Liver (tissue), 9 donors: Measurements from ENCODE around the gene HJV. TPM values are rescaled to one million over a fixed set of nuclear protein-coding genes. Genes with fewer than 3 reads are reported as not detected.

Source experiments
- DNase-seq: peaks from one replicate; pipeline ENCODE4 v3.0.0-alpha.2; 2017; ENCODE audit warnings: low spot score
- H3K27ac ChIP-seq, 2 donors: one replicate each; pipeline ENCODE4 v1.7.0; 2013; ENCODE audit warnings: inconsistent platforms in 2 of 2, low read length in 2 of 2, control low read depth in 1 of 2, low read depth in 1 of 2, mild to moderate bottlenecking in 1 of 2
- H3K27me3 ChIP-seq, 4 donors: one replicate each; pipeline versions ENCODE4 v1.6.1 to v1.7.0; 2013; ENCODE audit warnings: low read length in 3 of 4, inconsistent platforms in 1 of 4, mild to moderate bottlenecking in 1 of 4, moderate library complexity in 1 of 4; ENCODE audit not compliant: control insufficient read depth in 4 of 4, insufficient read depth in 4 of 4
- H3K36me3 ChIP-seq, 4 donors: one replicate each; pipeline versions ENCODE4 v1.6.1 to v1.7.0; 2013; ENCODE audit warnings: low read length in 3 of 4, mild to moderate bottlenecking in 3 of 4, low read depth in 1 of 4, moderate library complexity in 1 of 4; ENCODE audit not compliant: control insufficient read depth in 4 of 4, insufficient read depth in 3 of 4
- H3K4me1 ChIP-seq, 4 donors: one replicate each; pipeline versions ENCODE4 v1.6.1 to v1.7.0; 2013; ENCODE audit warnings: low read length in 3 of 4, mild to moderate bottlenecking in 3 of 4, moderate library complexity in 1 of 4; ENCODE audit not compliant: control insufficient read depth in 4 of 4, insufficient read depth in 4 of 4
- H3K4me3 ChIP-seq, 3 donors: one replicate each; pipeline versions ENCODE4 v1.6.1 to v1.7.0; 2013; ENCODE audit warnings: low read length in 3 of 3, control low read depth in 1 of 3, low read depth in 1 of 3, mild to moderate bottlenecking in 1 of 3
- H3K9ac ChIP-seq, 2 donors: one replicate each; pipeline ENCODE4 v1.7.0; 2013; ENCODE audit warnings: low read length in 2 of 2, mild to moderate bottlenecking in 2 of 2, moderate library complexity in 2 of 2, control low read depth in 1 of 2, low read depth in 1 of 2
- H3K9me3 ChIP-seq, 4 donors: one replicate each; pipeline versions ENCODE4 v1.6.1 to v1.7.0; 2013; ENCODE audit warnings: low read length in 3 of 4; ENCODE audit not compliant: control insufficient read depth in 4 of 4
- EGR1 ChIP-seq, 2 donors: IDR thresholded peaks; 2 replicates each; pipeline ENCODE4 v1.6.1; 2016 to 2018; ENCODE audit warnings: antibody characterized with exemption in 2 of 2, low read depth in 2 of 2
- FOXA1 ChIP-seq: IDR thresholded peaks from 2 replicates; pipeline ENCODE4 v1.6.1; 2016; ENCODE audit warnings: antibody characterized with exemption
- FOXA2 ChIP-seq: IDR thresholded peaks from 2 replicates; pipeline ENCODE4 v1.6.1; 2016; ENCODE audit warnings: antibody characterized with exemption
- GABPA ChIP-seq, 2 donors: IDR thresholded peaks in 1 of 2; conservative IDR thresholded peaks in 1 of 2; 2 replicates each; pipeline ENCODE4 v1.6.1; 2016; ENCODE audit warnings: antibody characterized with exemption in 2 of 2, mild to moderate bottlenecking in 1 of 2, moderate library complexity in 1 of 2
- HNF4A ChIP-seq, 2 donors: conservative IDR thresholded peaks; 2 replicates each; pipeline ENCODE4 v1.6.1; 2016; ENCODE audit warnings: antibody characterized with exemption in 2 of 2, mild to moderate bottlenecking in 2 of 2
- HNF4G ChIP-seq: IDR thresholded peaks from 2 replicates; pipeline ENCODE4 v1.6.1; 2016; ENCODE audit warnings: antibody characterized with exemption
- JUND ChIP-seq, 2 donors: IDR thresholded peaks; 2 replicates each; pipeline ENCODE4 v1.6.1; 2016; ENCODE audit warnings: antibody characterized with exemption in 2 of 2
- NR2F2 ChIP-seq: IDR thresholded peaks from 2 replicates; pipeline ENCODE4 v1.6.1; 2016; ENCODE audit warnings: antibody characterized with exemption
- RAD21 ChIP-seq, 2 donors: IDR thresholded peaks; 2 replicates each; pipeline ENCODE4 v1.6.1; 2016; ENCODE audit warnings: antibody characterized with exemption in 2 of 2, mild to moderate bottlenecking in 2 of 2
- RXRA ChIP-seq, 2 donors: IDR thresholded peaks; 2 replicates each; pipeline ENCODE4 v1.6.1; 2017 to 2018; ENCODE audit warnings: antibody characterized with exemption in 2 of 2, mild to moderate bottlenecking in 1 of 2
- SP1 ChIP-seq: IDR thresholded peaks from 2 replicates; pipeline ENCODE4 v1.6.1; 2018; ENCODE audit warnings: antibody characterized with exemption, mild to moderate bottlenecking
- TAF1 ChIP-seq: conservative IDR thresholded peaks from 2 replicates; pipeline ENCODE4 v1.6.1; 2016; ENCODE audit warnings: antibody characterized with exemption, mild to moderate bottlenecking
- YY1 ChIP-seq: IDR thresholded peaks from 2 replicates; pipeline ENCODE4 v1.6.1; 2016; ENCODE audit warnings: antibody characterized with exemption, mild to moderate bottlenecking
- WGBS: extraction: QIAGEN DNeasy Blood & Tissue Kit; methylation state at CpG from one replicate; pipeline ENCODE4 v1.1.7; 2013; 5-methylcytosine and 5-hydroxymethylcytosine counted together
- polyA plus RNA-seq, 2 donors: library from polyadenylated mRNA; stranded (reverse) in 1 of 2; unstranded in 1 of 2; fragments of 200-250 nt in 1 of 2; fragments of >200 nt in 1 of 2; fragmentation: Nextera tagmentation in 1 of 2; extraction: Ambion mirVana in 1 of 2; gene quantifications; one replicate each; pipeline versions ENCODE4 v1.2.1 to v1.2.3, GENCODE V29; 2013 to 2015
- total RNA-seq, 2 donors: library from RNA; depleted of rRNA; stranded (reverse); fragments of >200 nt; gene quantifications; one replicate each; pipeline ENCODE4 v1.2.3, GENCODE V29; 2014
- TF ChIP-seq, protein P1 (sequence below): IDR thresholded peaks from 2 replicates; pipeline ENCODE4 v1.6.1; 2016; ENCODE audit warnings: antibody characterized with exemption
- TF ChIP-seq, protein P2 (sequence below): fragments of 150-350 bp; IDR thresholded peaks from 2 replicates; pipeline ENCODE4 v1.5.1; 2017; ENCODE audit warnings: improper control_type of control experiment, low read depth, low read length; ENCODE audit not compliant: missing input control
- TF ChIP-seq, protein P3 (sequence below): IDR thresholded peaks from 2 replicates; pipeline ENCODE4 v1.6.1; 2016; ENCODE audit warnings: antibody characterized with exemption
- TF ChIP-seq, protein P4 (sequence below): IDR thresholded peaks from 2 replicates; pipeline ENCODE4 v1.6.1; 2016; ENCODE audit warnings: antibody characterized with exemption
- TF ChIP-seq, protein P5 (sequence below): IDR thresholded peaks from 2 replicates; pipeline ENCODE4 v1.6.1; 2016; ENCODE audit warnings: antibody characterized with exemption, mild to moderate bottlenecking
- donor health status: healthy.
- donor health status: healthy.
- donor health status: healthy.
- donor health status: healthy.
- donor health status: healthy.

The HJV gene
- total and polyA plus RNA-seq, 4 donors = 68.0 to 138 (median 97.6) TPM

DNA sequence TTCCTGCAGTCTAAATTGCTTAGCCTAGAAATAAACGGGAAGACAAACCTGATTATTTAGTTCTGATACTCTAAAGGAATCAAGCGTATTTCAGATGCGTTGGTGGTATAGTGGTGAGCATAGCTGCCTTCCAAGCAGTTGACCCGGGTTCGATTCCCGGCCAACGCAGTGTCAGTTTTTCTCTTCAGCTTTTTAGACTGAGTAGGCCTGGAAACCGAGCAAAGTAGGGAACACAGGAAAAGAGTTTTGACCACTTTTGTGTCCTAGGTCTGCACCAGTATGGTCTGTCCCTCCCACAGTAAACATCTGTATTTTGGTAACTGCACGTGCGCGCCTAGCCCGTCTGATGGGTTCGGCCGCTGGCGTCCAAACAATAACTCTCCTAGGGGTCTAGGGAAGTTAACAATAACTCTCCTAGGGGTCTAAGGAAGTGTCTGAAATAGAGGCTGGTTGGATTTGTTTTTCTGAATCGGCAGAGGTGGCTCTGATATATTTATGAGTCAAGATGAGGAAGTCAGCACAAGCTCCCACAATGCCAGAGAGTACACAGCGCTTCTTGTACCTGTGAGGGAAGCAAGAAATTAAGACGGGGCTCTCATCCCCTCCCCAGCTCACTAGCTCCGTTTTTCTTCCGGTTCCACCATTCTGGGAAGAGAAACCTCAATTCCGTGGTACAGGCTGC is 15.6 kb upstream of the HJV start:
- peak overlapping the region; percentile 81 to 93 for H3K27ac ChIP-seq
- DNase-seq = peak; percentile 83
- no peaks in the 10 kb centered on the region for H3K36me3 ChIP-seq
- no peaks in the 10 kb centered on the region for H3K27me3 ChIP-seq
- 9% methylated on average over 21 of the region's 21 CpGs for WGBS
- peaks cover 5 to 26% (median 13%) of the 10 kb centered on the region in 4 donors for H3K4me1 ChIP-seq
- H3K9ac ChIP-seq = peak overlapping the region; percentile 68 to 90
- peak overlapping the region; percentile 47 to 83 (median 79) for H3K4me3 ChIP-seq
- TF ChIP-seq, protein P1, sequence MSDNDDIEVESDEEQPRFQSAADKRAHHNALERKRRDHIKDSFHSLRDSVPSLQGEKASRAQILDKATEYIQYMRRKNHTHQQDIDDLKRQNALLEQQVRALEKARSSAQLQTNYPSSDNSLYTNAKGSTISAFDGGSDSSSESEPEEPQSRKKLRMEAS = peak; percentile 66
- TF ChIP-seq NR2F2 (no peak), RAD21 (IDR thresholded peaks at IDR 0.05) (peak; percentile 17 to 21), SP1 (no peak), YY1 (no peak), RXRA (IDR thresholded peaks at IDR 0.05) (peak in 1 of 2 donors; percentile 34), HNF4G (no peak), EGR1 (IDR thresholded peaks at IDR 0.05; ENCODE audit: low read depth in 2 of 2) (no peak), FOXA1 (peak; percentile 8), GABPA (IDR thresholded peaks at IDR 0.05 in 1 of 2, conservative IDR thresholded peaks at IDR 0.05 in 1 of 2) (no peak), JUND (IDR thresholded peaks at IDR 0.05) (no peak), TAF1 (no peak), FOXA2 (no peak), HNF4A (conservative IDR thresholded peaks at IDR 0.05) (no peak)
- TF ChIP-seq, protein P2, sequence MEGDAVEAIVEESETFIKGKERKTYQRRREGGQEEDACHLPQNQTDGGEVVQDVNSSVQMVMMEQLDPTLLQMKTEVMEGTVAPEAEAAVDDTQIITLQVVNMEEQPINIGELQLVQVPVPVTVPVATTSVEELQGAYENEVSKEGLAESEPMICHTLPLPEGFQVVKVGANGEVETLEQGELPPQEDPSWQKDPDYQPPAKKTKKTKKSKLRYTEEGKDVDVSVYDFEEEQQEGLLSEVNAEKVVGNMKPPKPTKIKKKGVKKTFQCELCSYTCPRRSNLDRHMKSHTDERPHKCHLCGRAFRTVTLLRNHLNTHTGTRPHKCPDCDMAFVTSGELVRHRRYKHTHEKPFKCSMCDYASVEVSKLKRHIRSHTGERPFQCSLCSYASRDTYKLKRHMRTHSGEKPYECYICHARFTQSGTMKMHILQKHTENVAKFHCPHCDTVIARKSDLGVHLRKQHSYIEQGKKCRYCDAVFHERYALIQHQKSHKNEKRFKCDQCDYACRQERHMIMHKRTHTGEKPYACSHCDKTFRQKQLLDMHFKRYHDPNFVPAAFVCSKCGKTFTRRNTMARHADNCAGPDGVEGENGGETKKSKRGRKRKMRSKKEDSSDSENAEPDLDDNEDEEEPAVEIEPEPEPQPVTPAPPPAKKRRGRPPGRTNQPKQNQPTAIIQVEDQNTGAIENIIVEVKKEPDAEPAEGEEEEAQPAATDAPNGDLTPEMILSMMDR = no peak
- TF ChIP-seq, protein P3, sequence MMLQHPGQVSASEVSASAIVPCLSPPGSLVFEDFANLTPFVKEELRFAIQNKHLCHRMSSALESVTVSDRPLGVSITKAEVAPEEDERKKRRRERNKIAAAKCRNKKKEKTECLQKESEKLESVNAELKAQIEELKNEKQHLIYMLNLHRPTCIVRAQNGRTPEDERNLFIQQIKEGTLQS = peak; percentile 100
- TF ChIP-seq, protein P4, sequence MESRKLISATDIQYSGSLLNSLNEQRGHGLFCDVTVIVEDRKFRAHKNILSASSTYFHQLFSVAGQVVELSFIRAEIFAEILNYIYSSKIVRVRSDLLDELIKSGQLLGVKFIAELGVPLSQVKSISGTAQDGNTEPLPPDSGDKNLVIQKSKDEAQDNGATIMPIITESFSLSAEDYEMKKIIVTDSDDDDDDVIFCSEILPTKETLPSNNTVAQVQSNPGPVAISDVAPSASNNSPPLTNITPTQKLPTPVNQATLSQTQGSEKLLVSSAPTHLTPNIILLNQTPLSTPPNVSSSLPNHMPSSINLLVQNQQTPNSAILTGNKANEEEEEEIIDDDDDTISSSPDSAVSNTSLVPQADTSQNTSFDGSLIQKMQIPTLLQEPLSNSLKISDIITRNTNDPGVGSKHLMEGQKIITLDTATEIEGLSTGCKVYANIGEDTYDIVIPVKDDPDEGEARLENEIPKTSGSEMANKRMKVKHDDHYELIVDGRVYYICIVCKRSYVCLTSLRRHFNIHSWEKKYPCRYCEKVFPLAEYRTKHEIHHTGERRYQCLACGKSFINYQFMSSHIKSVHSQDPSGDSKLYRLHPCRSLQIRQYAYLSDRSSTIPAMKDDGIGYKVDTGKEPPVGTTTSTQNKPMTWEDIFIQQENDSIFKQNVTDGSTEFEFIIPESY = no peak
- TF ChIP-seq, protein P5, sequence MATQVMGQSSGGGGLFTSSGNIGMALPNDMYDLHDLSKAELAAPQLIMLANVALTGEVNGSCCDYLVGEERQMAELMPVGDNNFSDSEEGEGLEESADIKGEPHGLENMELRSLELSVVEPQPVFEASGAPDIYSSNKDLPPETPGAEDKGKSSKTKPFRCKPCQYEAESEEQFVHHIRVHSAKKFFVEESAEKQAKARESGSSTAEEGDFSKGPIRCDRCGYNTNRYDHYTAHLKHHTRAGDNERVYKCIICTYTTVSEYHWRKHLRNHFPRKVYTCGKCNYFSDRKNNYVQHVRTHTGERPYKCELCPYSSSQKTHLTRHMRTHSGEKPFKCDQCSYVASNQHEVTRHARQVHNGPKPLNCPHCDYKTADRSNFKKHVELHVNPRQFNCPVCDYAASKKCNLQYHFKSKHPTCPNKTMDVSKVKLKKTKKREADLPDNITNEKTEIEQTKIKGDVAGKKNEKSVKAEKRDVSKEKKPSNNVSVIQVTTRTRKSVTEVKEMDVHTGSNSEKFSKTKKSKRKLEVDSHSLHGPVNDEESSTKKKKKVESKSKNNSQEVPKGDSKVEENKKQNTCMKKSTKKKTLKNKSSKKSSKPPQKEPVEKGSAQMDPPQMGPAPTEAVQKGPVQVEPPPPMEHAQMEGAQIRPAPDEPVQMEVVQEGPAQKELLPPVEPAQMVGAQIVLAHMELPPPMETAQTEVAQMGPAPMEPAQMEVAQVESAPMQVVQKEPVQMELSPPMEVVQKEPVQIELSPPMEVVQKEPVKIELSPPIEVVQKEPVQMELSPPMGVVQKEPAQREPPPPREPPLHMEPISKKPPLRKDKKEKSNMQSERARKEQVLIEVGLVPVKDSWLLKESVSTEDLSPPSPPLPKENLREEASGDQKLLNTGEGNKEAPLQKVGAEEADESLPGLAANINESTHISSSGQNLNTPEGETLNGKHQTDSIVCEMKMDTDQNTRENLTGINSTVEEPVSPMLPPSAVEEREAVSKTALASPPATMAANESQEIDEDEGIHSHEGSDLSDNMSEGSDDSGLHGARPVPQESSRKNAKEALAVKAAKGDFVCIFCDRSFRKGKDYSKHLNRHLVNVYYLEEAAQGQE = no peak
- no peaks in the 10 kb centered on the region for H3K9me3 ChIP-seq
